Trophoblast cell (in vitro differentiated cells and primary cell): ENCODE measurements around the gene NOLC1. TPM values are rescaled to one million over a fixed set of nuclear protein-coding genes. Genes with fewer than 3 reads are reported as not detected.
A peak's percentile ranks its signal among the peaks of the same experiment; 100 is the strongest.

Experiments used
- DNase-seq, 2 donors: peaks; one replicate each; pipeline ENCODE4 v3.0.0-alpha.2; 2016
- H2AFZ ChIP-seq: 2 replicates; pipeline ENCODE4 v1.6.1; 2013; ENCODE audit warnings: low read length, moderate library complexity, mild to moderate bottlenecking; ENCODE audit not compliant: insufficient read depth, poor library complexity
- H2AK5ac ChIP-seq: 2 replicates; pipeline ENCODE4 v1.6.1; 2013; ENCODE audit warnings: mild to moderate bottlenecking, low read length
- H2BK120ac ChIP-seq: 2 replicates; pipeline ENCODE4 v1.6.1; 2013; ENCODE audit warnings: low read length, mild to moderate bottlenecking, moderate library complexity; ENCODE audit not compliant: insufficient read depth, poor library complexity
- H2BK12ac ChIP-seq: 2 replicates; pipeline ENCODE4 v1.6.1; 2013; ENCODE audit warnings: mild to moderate bottlenecking, low read length, moderate library complexity
- H2BK5ac ChIP-seq: 2 replicates; pipeline ENCODE4 v1.6.1; 2013; ENCODE audit warnings: low read length, low read depth, moderate library complexity, mild to moderate bottlenecking; ENCODE audit not compliant: poor library complexity
- H3K14ac ChIP-seq: 2 replicates; pipeline ENCODE4 v1.6.1; 2013; ENCODE audit warnings: mild to moderate bottlenecking, low read length
- H3K18ac ChIP-seq: 2 replicates; pipeline ENCODE4 v1.6.1; 2013; ENCODE audit warnings: mild to moderate bottlenecking, low read length
- H3K23ac ChIP-seq: 2 replicates; pipeline ENCODE4 v1.6.1; 2013; ENCODE audit warnings: low read length
- H3K27ac ChIP-seq: 2 replicates; pipeline ENCODE4 v1.5.1; 2013; ENCODE audit warnings: low read depth, mild to moderate bottlenecking, inconsistent platforms, low read length, moderate library complexity
- H3K27me3 ChIP-seq: 2 replicates; pipeline ENCODE4 v1.6.1; 2013; ENCODE audit warnings: inconsistent platforms, mild to moderate bottlenecking, low read length, moderate library complexity; ENCODE audit not compliant: insufficient read depth
- H3K36me3 ChIP-seq, 2 experiments: 1 replicate in 1 of 2; 2 replicates in 1 of 2; pipeline ENCODE4 v1.6.1; 2013; ENCODE audit warnings: low read length in 2 of 2, mild to moderate bottlenecking in 2 of 2, moderate library complexity in 1 of 2; ENCODE audit not compliant: insufficient read depth in 2 of 2, control insufficient read depth in 1 of 2
- H3K4ac ChIP-seq: 2 replicates; pipeline ENCODE4 v1.6.1; 2013; ENCODE audit warnings: low read depth, mild to moderate bottlenecking, low read length, moderate library complexity
- H3K4me1 ChIP-seq, 2 experiments: 1 replicate in 1 of 2; 2 replicates in 1 of 2; pipeline ENCODE4 v1.6.1; 2013; ENCODE audit warnings: low read length in 2 of 2, mild to moderate bottlenecking in 2 of 2, moderate library complexity in 1 of 2; ENCODE audit not compliant: insufficient read depth in 2 of 2, control insufficient read depth in 1 of 2
- H3K4me2 ChIP-seq: 2 replicates; pipeline ENCODE4 v1.6.1; 2013; ENCODE audit warnings: inconsistent platforms, mild to moderate bottlenecking, low read length, moderate library complexity
- H3K4me3 ChIP-seq: 2 replicates; pipeline ENCODE4 v1.5.1; 2013; ENCODE audit warnings: mild to moderate bottlenecking, low read depth, low read length, inconsistent platforms
- H3K79me1 ChIP-seq: one replicate; pipeline ENCODE4 v1.6.1; 2013; ENCODE audit warnings: low read length
- H3K79me2 ChIP-seq: 2 replicates; pipeline ENCODE4 v1.6.1; 2013; ENCODE audit warnings: low read length, mild to moderate bottlenecking; ENCODE audit not compliant: control insufficient read depth, insufficient read depth, poor library complexity
- H3K9ac ChIP-seq: 2 replicates; pipeline ENCODE4 v1.6.1; 2013; ENCODE audit warnings: mild to moderate bottlenecking, low read length
- H3K9me3 ChIP-seq: 2 replicates; pipeline ENCODE4 v1.6.1; 2013; ENCODE audit warnings: low read depth, mild to moderate bottlenecking, control low read depth, inconsistent platforms, low read length; ENCODE audit not compliant: insufficient read depth
- H4K12ac ChIP-seq: 2 replicates; pipeline ENCODE4 v1.6.1; 2013; ENCODE audit warnings: low read depth, mild to moderate bottlenecking, low read length, moderate library complexity
- H4K8ac ChIP-seq: 2 replicates; pipeline ENCODE4 v1.6.1; 2013; ENCODE audit warnings: low read depth, mild to moderate bottlenecking, low read length, moderate library complexity
- H4K91ac ChIP-seq: one replicate; pipeline ENCODE4 v1.6.1; 2013; ENCODE audit warnings: low read depth, mild to moderate bottlenecking, low read length, moderate library complexity
- WGBS: extraction: QIAGEN DNeasy Blood & Tissue Kit; methylation state at CpG from one replicate; pipeline ENCODE4 v1.1.7; 2013; ENCODE audit warnings: missing lambda C conversion rate; ENCODE audit not compliant: insufficient read length, insufficient coverage; ENCODE audit errors: extremely low coverage; 5-methylcytosine and 5-hydroxymethylcytosine counted together
- polyA plus RNA-seq: library from polyadenylated mRNA; stranded (reverse); fragments of 200-250 nt; gene quantifications from 2 replicates; pipeline ENCODE4 v1.2.3, GENCODE V29; 2013

The NOLC1 gene
- polyA plus RNA-seq, result 106 and 114 TPM in 2 replicates

DNA sequence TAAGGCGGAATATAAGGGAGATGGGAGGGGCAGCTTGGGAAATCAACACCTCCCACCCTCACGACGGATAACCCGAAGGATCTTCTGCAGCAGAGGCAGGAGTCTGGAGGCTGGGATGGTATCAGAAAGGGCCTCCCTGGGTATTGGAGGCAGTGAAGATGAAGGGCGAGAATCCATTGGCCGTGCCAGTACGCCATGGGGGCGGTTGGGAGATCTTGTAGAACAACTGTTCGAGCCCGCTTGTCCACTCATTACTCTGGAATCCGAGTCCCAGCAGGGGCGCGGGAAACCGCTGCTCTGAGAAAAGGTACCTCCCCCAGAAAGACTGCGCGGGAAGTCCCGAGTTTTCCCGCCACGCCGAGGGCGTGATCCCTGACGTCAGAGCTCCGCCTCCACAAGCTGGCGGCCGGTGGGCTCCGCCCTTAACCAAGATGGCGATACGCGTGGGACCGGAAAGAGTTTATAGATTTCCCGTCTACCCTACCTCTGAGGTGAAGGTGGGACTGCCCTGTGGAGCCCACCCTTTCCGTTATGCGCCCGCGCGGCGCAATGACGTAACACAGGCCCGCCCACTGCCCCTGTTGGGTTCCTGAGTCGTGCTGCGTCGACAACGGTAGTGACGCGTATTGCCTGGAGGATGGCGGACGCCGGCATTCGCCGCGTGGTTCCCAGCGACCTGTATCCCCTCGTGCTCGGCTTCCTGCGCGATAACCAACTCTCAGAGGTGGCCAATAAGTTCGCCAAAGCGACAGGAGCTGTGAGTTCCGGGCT, at the start of gene NOLC1:
TSS of gene NOLC1 (plus strand) at position 616 of the 771 bp plus-strand sequence. CDS start at position 638, 22 bp downstream.
- Histone ChIP-seq H4K12ac (peak within 1 kb of the TSS; percentile 47), H3K9me3 (no peaks in the 10 kb centered on the region), H3K36me3 (peaks cover 25 to 43% of the 10 kb centered on the region in 2 experiments), H3K79me1 (peaks cover 5% of the 10 kb centered on the region), H3K23ac (no peak within 1 kb of the TSS), H2AK5ac (peak within 1 kb of the TSS; percentile 1), H4K8ac (peak within 1 kb of the TSS; percentile 88), H3K79me2 (peaks cover 10% of the 10 kb centered on the region), H3K4me2 (peak within 1 kb of the TSS; percentile 70), H2BK12ac (no peak within 1 kb of the TSS), H3K4ac (peak within 1 kb of the TSS; percentile 80), H3K4me3 (peak within 1 kb of the TSS; percentile 97), H2BK120ac (peak within 1 kb of the TSS; percentile 31), H3K14ac (peak within 1 kb of the TSS; percentile 86), H3K4me1 (peaks cover 8 to 11% of the 10 kb centered on the region in 2 experiments), H2AFZ (peak within 1 kb of the TSS; percentile 48), H3K18ac (peak within 1 kb of the TSS; percentile 52), H2BK5ac (peak within 1 kb of the TSS; percentile 38), H3K9ac (peak within 1 kb of the TSS; percentile 91), H3K27ac (peak within 1 kb of the TSS; percentile 82), H3K27me3 (no peaks in the 10 kb centered on the region), H4K91ac (peak within 1 kb of the TSS; percentile 74)
- no CpG with 5 or more reads among the region's 59 CpGs for WGBS
- peak; percentile 100 for DNase-seq

DNA sequence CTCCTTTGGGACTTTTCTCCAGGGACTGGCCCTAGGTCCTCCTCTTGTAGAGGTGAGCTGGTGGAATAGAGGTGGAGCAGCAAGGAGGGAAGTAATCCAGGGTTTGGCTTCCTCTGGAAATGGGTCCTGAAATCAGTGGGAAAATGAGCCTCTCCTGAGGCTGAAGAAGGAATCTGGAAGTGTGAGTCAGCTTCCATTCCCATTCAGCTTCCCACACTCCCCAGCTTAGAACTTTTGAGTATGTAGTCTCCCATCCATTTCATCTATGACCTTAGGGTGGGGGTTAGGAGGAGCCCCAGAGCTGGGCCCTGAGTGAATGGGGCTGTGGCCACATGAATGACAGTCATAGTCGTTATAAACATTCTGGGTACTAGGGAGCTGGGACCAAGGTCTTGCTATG, 49.8 kb upstream of the NOLC1 start:
- Histone ChIP-seq H3K4me2 (no peak overlapping the region), H2BK120ac (no peak overlapping the region), H3K4me1 (no peaks in the 10 kb centered on the region), H3K4ac (no peak overlapping the region), H3K14ac (no peak overlapping the region), H2AK5ac (no peak overlapping the region), H3K27ac (no peak overlapping the region), H2AFZ (no peak overlapping the region), H3K36me3 (peaks cover 17 to 28% of the 10 kb centered on the region in 2 experiments), H3K18ac (no peak overlapping the region), H4K12ac (no peak overlapping the region), H3K4me3 (no peak overlapping the region), H3K9ac (no peak overlapping the region), H3K27me3 (no peaks in the 10 kb centered on the region), H3K79me1 (no peaks in the 10 kb centered on the region), H2BK12ac (no peak overlapping the region), H3K79me2 (no peaks in the 10 kb centered on the region), H4K8ac (no peak overlapping the region), H2BK5ac (no peak overlapping the region), H3K9me3 (no peaks in the 10 kb centered on the region), H4K91ac (no peak overlapping the region), H3K23ac (no peak overlapping the region)
- no peak for DNase-seq
- no CpG with 5 or more reads among the region's 1 CpG for WGBS

DNA sequence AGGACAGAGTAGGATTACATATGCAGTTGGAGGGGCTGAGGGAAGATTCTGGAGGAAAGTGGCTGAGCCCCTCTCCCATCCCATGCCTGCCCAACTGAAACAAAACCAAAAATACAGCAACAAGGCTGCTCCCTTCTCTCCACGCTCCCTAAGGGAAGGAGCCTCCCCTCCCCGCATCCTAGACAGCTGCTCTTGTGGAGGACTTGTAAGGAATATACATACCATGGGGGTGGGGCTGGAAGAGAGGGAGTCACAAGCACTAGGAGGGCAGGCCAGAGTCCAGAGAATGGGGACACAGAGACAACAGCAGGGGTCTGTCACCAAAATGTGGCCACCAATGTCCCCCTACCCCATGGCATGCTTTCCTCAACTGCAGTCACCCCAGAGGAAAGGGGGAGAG, 45.2 kb upstream of the NOLC1 start:
- Histone ChIP-seq H3K4me3 (no peak overlapping the region), H4K91ac (no peak overlapping the region), H2BK12ac (no peak overlapping the region), H3K14ac (no peak overlapping the region), H3K27me3 (no peaks in the 10 kb centered on the region), H2BK5ac (no peak overlapping the region), H3K4me2 (no peak overlapping the region), H3K4me1 (no peaks in the 10 kb centered on the region), H3K9me3 (no peaks in the 10 kb centered on the region), H3K4ac (no peak overlapping the region), H4K8ac (no peak overlapping the region), H3K9ac (no peak overlapping the region), H3K23ac (no peak overlapping the region), H3K27ac (no peak overlapping the region), H2AFZ (no peak overlapping the region), H2BK120ac (no peak overlapping the region), H3K18ac (no peak overlapping the region), H3K79me2 (no peaks in the 10 kb centered on the region), H3K36me3 (peaks cover 58 to 69% of the 10 kb centered on the region in 2 experiments), H3K79me1 (no peaks in the 10 kb centered on the region), H4K12ac (no peak overlapping the region), H2AK5ac (no peak overlapping the region)
- WGBS, result no CpG with 5 or more reads among the region's 2 CpGs
- no peak for DNase-seq

DNA sequence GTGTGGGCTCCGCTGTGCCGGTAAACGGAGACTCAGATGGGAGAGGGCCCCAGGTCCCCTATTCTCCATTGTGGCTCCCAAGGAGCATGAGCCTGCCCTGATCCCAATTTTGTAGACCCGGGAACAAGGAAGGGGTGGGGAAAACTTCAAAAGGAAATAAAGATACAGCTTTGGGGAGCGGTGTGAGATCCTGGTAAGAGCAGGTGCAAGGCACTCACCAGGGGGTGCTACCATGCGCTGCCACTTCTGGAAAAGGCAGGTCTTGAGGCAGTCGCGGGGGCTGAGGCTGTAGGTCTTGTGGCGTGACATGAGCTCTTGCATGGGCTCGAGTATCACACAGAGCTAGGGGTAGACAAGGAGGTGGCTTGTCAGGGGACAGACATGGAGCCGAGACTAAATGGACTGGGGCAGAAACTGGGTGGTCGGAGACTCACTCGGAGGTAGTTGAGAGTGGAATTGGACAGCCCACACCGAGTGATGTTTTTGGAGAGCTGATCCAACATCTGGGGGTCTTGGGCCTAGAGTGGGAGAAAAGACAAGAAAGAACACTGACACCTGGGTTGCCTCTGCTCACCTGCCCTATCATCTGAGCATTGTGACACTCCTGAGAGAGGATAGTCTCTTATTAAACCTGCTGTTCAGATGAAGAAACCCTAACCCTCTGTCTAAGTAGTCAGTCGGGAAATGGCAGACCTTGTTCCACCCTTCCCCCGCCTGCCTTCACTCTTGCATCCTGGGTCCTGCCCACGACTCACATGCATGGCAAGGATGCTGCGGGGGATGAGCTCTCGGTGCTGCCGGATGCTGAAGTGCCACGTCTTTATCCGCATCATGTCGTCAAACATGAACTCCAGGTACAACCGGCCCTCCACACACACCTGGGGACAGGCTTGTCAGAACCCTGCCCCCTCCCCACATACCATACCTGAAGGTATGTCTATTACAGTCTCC, 42.7 kb upstream of the NOLC1 start:
- no peak overlapping the region for H3K23ac ChIP-seq
- H3K4me1 ChIP-seq, result peaks cover 11 to 12% of the 10 kb centered on the region in 2 experiments
- H3K9ac ChIP-seq, result no peak overlapping the region
- peaks cover 56 to 63% of the 10 kb centered on the region in 2 experiments for H3K36me3 ChIP-seq
- H3K4me3 ChIP-seq, result peak overlapping the region; percentile 10
- H3K4me2 ChIP-seq, result no peak overlapping the region
- no peak overlapping the region for H2AK5ac ChIP-seq
- WGBS, result no CpG with 5 or more reads among the region's 24 CpGs
- H3K79me1 ChIP-seq, result peaks cover 4% of the 10 kb centered on the region
- DNase-seq, result no peak
- H3K4ac ChIP-seq, result no peak overlapping the region
- H4K8ac ChIP-seq, result no peak overlapping the region
- no peak overlapping the region for H3K27ac ChIP-seq
- H2BK12ac ChIP-seq, result no peak overlapping the region
- no peak overlapping the region for H4K12ac ChIP-seq
- no peak overlapping the region for H2AFZ ChIP-seq
- no peak overlapping the region for H2BK5ac ChIP-seq
- peaks cover 19% of the 10 kb centered on the region for H3K79me2 ChIP-seq
- H3K18ac ChIP-seq, result no peak overlapping the region
- no peaks in the 10 kb centered on the region for H3K27me3 ChIP-seq
- no peak overlapping the region for H4K91ac ChIP-seq
- H3K14ac ChIP-seq, result no peak overlapping the region
- no peak overlapping the region for H2BK120ac ChIP-seq
- H3K9me3 ChIP-seq, result no peaks in the 10 kb centered on the region
